Thoracic aorta (tissue), 2 donors: Measurements from ENCODE around the gene MXD3. TPM values are rescaled to one million over a fixed set of nuclear protein-coding genes. Genes with fewer than 3 reads are reported as not detected.
A peak's percentile ranks its signal among the peaks of the same experiment; 100 is the strongest.

Experiments used
- ATAC-seq: fragments of 150-250 bp; one replicate; pipeline ENCODE4 v1.8.0; 2017; ENCODE audit warnings: low read depth; ENCODE audit not compliant: insufficient number of reproducible peaks, low FRiP score
- DNase-seq: peaks from one replicate; pipeline ENCODE4 v3.0.0-alpha.2; 2020; ENCODE audit warnings: low spot score
- H3K27ac ChIP-seq, 2 donors: fragments of 200-600 bp; sonication (generic); 1 replicate in 1 of 2; 2 replicates in 1 of 2; pipeline ENCODE4 v1.5.1; 2016; ENCODE audit warnings: mild to moderate bottlenecking in 2 of 2, moderate library complexity in 2 of 2
- H3K27me3 ChIP-seq: fragments of 200-600 bp; sonication (generic); replicated peaks from 2 replicates; pipeline ENCODE4 v1.6.0; 2016; ENCODE audit warnings: mild to moderate bottlenecking; ENCODE audit not compliant: insufficient read depth
- H3K36me3 ChIP-seq: fragments of 200-600 bp; sonication (generic); one replicate; pipeline ENCODE4 v1.5.1; 2016
- H3K4me1 ChIP-seq, 2 donors: fragments of 200-600 bp; sonication (generic); 1 replicate in 1 of 2; 2 replicates in 1 of 2; pipeline versions ENCODE4 v1.5.1 to v1.6.0; 2016; ENCODE audit warnings: low read depth in 2 of 2, mild to moderate bottlenecking in 1 of 2; ENCODE audit not compliant: control insufficient read depth in 1 of 2
- H3K4me3 ChIP-seq: fragments of 200-600 bp; sonication (generic); 2 replicates; pipeline ENCODE4 v1.5.1; 2016; ENCODE audit warnings: mild to moderate bottlenecking
- H3K9me3 ChIP-seq: fragments of 200-600 bp; sonication (generic); 2 replicates; pipeline ENCODE4 v1.5.1; 2016
- total RNA-seq, 2 donors: library from RNA; depleted of rRNA; stranded (reverse); fragments of >200 nt; gene quantifications; one replicate each; pipeline versions ENCODE4 v1.1.0 to v1.2.3, GENCODE V29; 2016
- TF ChIP-seq, protein P1 (sequence below): fragments of 200-600 bp; sonication (generic); IDR thresholded peaks from one replicate; pipeline ENCODE4 v1.5.1; 2019; ENCODE audit warnings: antibody characterized with exemption

The MXD3 gene
- total RNA-seq, 2 donors from 2014 or later: 11.9 to 17.6 TPM

DNA sequence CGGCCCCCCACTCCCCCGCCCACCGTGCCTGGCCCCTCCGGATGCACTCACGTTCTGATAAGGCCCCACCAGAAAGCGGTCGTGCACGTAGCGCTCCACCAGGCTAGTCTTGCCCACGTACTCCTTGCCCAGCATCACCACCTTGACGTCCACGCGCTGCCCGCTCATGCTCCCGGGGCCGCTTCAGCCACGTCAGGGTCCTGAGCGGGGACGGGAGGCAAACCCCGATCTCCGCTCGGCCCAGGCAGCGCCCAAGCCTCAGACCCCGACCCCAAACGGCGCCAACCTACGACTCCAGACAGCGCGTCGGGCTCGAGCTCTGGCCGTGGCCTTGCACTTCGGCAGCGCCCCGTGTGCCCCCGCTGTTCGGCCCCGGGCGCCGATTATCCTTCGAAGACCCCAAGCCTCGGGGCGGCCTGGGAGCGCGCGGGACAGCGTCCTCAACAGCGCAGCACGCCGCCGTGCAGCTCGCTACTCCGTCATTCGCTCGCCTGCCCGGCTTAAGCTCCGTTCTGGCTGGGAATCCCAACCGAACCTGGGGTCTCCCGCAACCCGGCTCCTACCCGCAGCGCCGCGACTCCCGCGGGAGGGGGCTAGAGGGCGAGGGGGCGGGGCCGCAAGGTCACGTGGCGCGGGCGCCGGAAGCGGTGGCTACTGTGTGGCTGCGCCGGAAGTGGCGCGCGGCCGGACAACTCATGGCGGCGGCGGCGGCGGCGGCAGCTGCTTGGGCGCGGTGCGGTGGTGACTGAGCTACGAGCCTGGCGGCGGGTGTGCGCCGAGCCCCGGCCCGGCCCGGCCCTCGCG, 8.4 kb downstream of the MXD3 start, which contains the start of the genes PRELID1 and RAB24:
TSS of gene PRELID1 (plus strand) at position 679 of the 804 bp plus-strand sequence. CDS start 187 bp downstream, outside the sequence.
TSS of gene RAB24 (minus strand) at position 599 of the 804 bp plus-strand sequence. CDS start at position 168, 431 bp downstream.
- H3K36me3 ChIP-seq: peaks cover 14% of the 10 kb centered on the region
- peak within 1 kb of the TSS; percentile 93 for H3K4me3 ChIP-seq
- H3K4me1 ChIP-seq: peaks cover 32 to 40% of the 10 kb centered on the region in 2 donors
- TF ChIP-seq, protein P1, sequence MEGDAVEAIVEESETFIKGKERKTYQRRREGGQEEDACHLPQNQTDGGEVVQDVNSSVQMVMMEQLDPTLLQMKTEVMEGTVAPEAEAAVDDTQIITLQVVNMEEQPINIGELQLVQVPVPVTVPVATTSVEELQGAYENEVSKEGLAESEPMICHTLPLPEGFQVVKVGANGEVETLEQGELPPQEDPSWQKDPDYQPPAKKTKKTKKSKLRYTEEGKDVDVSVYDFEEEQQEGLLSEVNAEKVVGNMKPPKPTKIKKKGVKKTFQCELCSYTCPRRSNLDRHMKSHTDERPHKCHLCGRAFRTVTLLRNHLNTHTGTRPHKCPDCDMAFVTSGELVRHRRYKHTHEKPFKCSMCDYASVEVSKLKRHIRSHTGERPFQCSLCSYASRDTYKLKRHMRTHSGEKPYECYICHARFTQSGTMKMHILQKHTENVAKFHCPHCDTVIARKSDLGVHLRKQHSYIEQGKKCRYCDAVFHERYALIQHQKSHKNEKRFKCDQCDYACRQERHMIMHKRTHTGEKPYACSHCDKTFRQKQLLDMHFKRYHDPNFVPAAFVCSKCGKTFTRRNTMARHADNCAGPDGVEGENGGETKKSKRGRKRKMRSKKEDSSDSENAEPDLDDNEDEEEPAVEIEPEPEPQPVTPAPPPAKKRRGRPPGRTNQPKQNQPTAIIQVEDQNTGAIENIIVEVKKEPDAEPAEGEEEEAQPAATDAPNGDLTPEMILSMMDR: no peak
- peak; percentile 62 for DNase-seq
- no peaks in the 10 kb centered on the region for H3K27me3 ChIP-seq
- H3K27ac ChIP-seq: peak within 1 kb of the TSS; percentile 66 to 79
- no peaks in the 10 kb centered on the region for H3K9me3 ChIP-seq
- peak; percentile 51 for ATAC-seq

DNA sequence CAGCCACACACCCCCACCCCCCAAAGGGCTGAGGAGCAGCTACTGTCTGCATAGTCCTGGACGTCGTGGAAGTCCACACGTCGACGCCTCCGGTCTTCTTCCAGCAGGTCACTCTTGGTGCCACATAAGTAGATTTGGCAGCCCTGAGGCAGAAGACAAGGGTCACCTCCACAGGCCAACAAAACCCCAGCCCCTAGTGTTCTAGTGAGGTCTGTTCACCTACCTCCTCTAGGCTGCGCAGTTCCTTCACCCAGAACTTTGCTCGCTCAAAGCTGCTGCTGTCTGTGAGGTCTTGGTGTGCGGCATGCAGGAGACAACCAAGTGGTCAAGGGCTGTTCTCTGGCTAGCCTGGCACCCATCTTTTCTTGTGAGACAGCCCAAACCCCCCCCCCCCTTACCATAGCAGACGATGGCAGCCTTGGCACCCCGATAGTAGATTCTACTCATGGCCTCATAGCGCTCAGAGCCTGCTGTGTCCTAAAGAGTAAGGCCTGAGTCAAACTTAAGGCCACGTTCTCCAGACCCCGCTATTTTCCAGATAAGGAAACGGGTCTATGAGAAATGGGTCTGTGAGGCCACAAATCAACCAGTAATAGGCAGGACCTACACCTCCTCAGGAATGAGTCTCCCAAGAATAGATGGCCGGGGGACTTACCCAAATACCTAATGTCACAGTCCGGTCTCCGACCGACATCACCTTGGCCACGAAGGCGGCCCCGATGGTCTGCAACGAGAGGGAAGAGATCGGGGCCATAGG, 9.2 kb downstream of the MXD3 start:
- Histone ChIP-seq H3K4me3 (peak overlapping the region; percentile 93), H3K27ac (no peak overlapping the region), H3K4me1 (peaks cover 32 to 40% of the 10 kb centered on the region in 2 donors), H3K27me3 (no peaks in the 10 kb centered on the region), H3K9me3 (no peaks in the 10 kb centered on the region), H3K36me3 (peaks cover 14% of the 10 kb centered on the region)
- TF ChIP-seq, protein P1: no peak
- no peak for DNase-seq
- no peak for ATAC-seq

DNA sequence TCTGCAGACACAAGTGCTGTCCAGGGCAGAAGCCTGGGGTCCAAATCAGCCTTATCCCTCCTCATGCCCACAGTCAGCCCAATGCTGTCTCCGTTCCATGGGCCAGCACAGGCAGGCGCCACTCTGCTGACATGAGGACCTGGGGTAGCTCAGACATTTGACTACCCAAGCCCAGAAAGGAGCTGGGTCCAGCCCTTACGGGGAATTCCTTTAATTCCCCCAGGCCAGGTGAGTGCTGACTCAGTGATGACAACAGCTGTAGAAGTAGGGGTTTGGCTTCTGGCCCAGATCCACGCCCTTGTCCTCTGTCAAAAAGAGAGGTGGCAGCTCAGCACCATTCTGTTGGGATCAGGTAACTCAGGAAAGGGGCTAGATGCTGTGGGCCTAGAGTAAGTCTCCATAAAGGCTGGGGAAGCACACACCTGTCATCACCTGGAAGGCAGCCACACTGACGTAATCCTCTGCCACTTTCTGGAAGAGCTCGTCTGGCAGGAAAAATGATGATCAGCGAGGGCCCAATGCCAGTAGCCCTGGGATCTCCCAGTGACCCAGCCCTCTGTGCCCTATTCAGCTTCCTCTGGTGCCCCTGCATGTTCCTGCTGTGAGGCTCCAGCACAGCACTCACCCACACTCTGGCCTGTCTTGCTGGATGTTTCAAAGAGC, 10.1 kb downstream of the MXD3 start:
- no peaks in the 10 kb centered on the region for H3K9me3 ChIP-seq
- peaks cover 11% of the 10 kb centered on the region for H3K36me3 ChIP-seq
- DNase-seq: no peak
- TF ChIP-seq, protein P1: no peak
- no peaks in the 10 kb centered on the region for H3K27me3 ChIP-seq
- H3K4me1 ChIP-seq: peaks cover 32 to 40% of the 10 kb centered on the region in 2 donors
- no peak for ATAC-seq
- H3K4me3 ChIP-seq: no peak overlapping the region
- no peak overlapping the region for H3K27ac ChIP-seq

DNA sequence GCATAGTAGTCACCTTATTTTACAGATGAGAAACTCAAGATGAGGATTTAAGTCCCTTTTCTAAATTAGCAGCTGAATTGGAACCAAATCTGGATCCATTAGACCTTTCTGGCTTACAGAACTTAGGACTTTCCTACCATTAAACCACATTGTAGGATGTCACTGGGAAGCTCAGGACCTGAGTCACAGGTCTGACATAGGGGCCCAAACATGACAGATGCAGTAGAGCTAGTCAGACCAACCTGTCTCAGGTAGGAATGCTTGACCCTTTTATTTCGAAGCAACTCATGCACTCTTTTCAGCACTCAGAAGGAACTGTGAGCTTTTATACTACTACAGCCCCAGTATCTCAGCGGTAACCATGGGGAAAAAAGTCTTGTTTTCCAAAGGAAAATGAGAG, 10.7 kb downstream of the MXD3 start:
- no peak for DNase-seq
- Histone ChIP-seq H3K9me3 (no peaks in the 10 kb centered on the region), H3K4me3 (no peak overlapping the region), H3K27me3 (no peaks in the 10 kb centered on the region), H3K27ac (peak overlapping the region in 1 of 2 donors; percentile 33), H3K36me3 (peaks cover 11% of the 10 kb centered on the region), H3K4me1 (peaks cover 32 to 40% of the 10 kb centered on the region in 2 donors)
- ATAC-seq: no peak
- TF ChIP-seq, protein P1: no peak
